Activated effector memory CD4-positive, alpha-beta T cell treated with Interleukin-2 at 50 U/mL for 16 hours (primary cell): Measurements from ENCODE around the gene CCDC3.

Experiments
- DNase-seq: peaks from one replicate; pipeline ENCODE4 v3.0.0-alpha.2; 2020

CCDC3 gene

DNA sequence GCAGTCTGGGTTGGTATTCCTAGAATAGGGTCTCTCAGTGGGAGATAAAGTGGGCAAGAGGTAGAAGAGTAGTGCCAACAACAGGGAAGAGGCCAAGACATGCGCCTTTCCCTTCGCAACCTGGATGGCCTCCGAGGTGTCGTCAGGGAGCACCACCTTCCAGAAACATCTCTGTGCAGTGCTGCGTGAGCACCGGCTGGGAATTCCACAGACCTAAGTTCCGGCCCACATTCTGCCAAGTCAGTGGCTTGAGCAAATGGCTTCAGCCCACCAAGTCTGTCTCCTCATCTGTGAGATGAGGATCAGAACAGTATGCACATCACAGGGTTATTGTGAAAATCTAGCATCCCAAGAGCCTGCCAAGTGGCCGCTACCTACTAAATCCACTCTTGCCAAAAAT is 40.6 kb downstream of the CCDC3 start:
- no peak for DNase-seq

DNA sequence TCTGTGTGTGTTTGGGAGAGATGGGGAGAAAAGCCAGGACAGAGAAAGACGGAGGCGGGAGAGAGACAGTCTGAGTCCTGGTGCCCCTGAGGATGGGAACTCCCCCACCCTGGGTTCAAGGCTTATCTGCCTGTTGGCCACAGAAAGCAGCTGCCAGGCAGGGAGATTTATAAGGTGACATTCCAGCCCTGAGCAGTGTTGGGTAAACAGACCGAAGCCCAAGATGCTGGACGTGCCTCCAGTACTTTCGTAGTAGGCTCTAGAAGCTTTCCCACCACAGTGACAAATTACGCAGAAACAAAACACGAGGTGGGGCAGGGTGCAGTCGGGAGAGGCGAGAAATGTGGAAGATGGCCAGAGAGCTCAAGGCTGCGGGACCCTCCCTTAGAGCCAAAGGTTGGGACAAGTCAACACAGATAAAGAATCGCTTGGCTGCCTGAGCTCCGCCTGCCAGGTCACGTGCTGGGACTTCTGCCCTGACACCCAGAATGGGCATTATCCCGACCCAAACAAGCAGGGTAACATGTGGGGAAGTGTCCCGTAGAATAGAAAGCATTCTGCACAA is 41.1 kb downstream of the CCDC3 start:
- DNase-seq, result no peak

DNA sequence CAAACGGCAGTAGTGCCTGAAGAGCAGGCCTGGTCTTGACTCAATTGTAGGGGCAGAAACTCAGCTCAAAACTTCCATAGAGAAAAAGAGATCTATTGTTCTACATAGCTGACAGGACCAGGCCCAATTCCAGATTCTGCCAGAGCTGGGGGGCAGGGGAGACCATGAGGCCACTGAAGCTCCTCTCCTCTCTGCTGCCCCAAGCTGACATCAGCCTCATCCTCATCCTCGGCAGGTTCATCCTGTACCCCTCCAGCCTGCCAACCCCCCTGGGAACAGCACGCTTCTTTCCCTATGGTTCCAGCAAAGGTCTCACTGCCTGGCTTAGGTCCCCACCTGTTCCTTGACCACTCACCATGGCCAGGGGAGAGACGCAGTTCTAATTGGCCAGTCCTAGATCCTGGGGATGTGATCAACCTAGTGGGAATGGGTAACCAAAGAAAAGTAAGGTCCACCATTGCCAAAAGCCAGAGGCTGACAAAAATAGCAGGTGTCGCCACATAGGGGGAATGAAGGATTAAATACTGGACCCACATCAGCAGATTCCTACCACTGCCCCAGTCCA is 42.9 kb downstream of the CCDC3 start:
- DNase-seq, result no peak

DNA sequence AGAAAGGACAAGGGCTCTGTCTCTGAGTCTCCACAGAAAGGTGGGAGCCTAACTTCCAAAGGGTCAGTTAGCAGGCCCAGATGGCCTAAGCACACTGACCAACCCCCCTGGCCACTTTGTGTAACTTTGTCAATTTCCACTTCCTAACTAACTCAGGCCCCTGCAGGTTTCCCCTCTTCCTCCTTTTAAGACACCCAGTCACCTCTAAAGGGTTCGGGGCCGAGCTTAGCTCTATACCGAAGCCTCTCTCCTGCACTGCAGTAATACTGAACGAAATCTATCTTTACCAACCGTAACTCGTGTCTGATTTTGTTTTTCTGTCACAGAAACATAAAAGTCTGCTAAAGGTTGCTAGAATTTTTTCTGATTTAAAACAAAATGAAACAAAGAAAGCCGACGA is 44.4 kb downstream of the CCDC3 start:
- DNase-seq, result no peak

DNA sequence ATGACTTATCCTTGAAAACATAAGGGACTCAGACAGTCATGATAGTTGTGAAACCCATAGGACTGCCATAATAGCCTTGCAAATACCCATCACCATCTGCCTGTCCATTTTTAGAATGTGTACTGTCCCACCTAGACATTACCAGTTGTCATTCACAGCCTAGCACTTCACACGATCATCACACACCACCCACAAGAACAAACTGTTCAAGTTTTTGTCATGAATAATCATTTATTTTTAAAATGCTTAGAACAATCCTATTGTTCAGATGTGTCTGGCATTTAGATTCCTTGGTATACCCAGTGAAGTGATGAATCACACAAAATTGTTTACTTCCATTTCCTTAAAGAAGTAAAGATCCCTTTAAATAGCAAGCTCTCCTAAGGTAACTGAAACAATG is 46.6 kb downstream of the CCDC3 start:
- no peak for DNase-seq

DNA sequence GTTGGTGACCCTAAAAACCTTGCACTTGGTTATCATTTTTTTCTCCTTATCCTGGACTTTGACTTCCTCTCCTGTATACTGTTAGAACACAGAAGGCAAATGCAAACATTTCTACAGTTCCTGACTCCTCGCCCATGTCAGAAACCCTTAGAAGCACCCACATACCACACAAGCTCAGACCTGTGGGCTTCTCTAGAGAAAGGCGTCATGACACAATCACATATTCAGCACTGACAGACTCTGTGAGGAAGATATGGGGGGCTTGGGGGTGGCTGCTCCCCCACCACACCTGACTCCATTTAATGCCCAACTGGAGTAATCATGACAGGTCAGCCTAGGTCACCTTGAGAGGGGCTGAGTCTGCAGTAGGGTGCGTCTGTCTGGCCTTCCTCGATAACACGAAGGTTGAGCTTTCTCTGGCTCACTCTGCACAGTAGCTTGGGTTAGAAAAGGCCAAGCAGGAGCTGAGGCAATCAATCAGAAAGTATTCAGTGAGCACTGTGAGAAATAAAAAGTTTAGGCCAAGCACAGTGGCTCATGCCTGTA is 50.9 kb downstream of the CCDC3 start:
- DNase-seq, result no peak

DNA sequence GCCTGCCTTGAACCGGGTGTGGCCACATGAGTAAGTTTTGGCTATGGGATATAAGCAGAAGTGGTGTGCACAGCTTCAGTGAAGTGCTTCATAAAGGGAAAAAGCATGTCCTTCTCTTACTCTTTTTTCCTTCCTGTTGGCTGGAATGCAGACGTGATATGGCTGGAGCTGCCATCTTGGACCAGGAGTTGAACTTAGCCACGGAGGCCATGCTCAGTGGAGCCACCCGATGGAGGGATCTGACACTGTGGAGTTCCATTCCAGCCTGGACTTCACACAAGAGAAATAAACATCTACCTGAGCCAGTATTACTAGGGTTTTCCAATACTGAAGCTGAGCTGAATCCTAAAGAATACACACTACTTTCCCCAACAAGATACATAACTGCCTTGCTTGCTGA is 52.3 kb downstream of the CCDC3 start:
- no peak for DNase-seq

DNA sequence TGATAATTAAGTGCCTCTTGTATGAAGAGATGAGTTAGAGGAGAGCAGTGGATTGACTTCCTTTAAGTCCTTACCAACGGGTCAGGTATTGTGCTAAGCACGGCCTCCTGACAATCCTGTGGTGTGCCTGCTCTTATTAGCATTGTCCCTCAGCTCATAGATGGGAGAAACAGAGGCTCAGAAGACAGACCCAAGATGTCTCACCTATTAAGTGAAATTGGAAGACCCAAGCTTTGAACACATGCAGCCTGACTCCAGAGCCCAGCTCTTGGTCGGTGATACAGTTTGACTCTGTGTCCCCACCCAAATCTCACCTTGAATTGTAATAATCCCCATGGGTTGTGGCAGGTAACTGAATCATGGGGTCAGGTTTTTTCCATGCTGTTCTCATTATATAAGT is 53.8 kb downstream of the CCDC3 start:
- DNase-seq, result no peak

DNA sequence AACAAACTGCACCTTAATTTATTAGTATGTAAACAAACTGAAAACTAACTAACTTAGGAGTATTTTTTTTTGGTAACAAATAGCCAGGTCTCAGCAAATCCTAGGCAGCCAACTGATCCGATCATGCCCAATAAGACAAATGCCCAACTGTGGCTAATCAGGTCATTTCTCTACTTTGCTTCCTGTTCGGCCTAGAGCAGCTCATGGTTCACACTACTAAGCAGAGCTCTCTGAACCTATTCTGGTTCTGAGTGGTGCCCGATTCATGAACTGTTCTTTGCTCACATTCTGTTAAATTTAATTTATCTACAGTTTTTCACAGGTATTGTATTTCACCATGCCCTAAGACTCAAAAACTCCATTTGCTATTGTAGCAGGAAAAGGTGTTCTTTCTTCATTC is 55.1 kb downstream of the CCDC3 start:
- no peak for DNase-seq

DNA sequence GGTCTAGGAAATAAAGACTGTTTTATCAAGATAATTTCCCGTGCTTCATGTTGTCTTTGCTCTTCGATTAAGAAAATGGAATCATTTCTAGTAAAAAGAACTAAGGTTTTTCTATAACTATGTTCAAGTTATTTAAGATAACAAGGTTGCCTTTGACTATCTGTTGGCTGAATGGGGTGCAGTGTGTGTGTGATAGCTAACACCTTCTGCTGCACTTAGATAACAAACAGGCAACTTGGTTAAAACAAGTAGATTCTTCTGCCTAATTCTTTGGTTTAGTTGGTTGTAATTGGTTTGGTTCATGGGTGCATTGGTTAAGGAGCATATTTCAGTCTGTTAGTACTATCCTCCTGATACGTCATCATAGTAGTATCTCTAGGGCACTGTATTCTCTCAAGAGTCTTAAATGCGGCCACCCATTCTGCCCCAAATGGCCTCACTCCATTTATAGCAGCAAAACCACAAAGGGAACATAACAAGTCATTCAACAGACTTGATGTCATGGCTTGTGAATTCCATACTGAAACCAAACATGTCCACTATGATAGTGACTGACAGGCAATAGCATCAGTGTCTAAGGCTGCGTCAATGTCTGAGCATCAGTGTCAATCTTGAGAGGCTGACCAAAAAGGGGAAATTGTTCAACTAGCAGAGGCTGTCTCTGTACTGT is 55.7 kb downstream of the CCDC3 start:
- no peak for DNase-seq

DNA sequence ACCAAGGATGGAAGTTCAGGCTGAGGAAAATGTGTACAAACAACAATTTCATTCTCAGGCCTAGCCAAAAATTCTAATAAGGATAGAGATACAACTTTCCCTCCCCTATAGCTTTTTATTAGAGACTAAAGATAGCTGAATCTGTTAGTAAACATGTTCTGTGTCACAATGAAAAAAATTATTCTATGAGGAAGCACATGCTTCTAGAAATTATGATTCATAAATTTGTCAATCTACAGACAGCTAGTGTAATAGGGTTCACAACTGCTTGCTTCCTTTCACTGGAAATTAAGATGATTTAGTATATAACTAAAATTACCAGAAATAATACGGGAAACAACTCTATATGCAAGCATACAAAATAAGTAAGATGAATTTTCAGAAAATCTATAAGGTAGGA is 56.6 kb downstream of the CCDC3 start:
- DNase-seq, result no peak

DNA sequence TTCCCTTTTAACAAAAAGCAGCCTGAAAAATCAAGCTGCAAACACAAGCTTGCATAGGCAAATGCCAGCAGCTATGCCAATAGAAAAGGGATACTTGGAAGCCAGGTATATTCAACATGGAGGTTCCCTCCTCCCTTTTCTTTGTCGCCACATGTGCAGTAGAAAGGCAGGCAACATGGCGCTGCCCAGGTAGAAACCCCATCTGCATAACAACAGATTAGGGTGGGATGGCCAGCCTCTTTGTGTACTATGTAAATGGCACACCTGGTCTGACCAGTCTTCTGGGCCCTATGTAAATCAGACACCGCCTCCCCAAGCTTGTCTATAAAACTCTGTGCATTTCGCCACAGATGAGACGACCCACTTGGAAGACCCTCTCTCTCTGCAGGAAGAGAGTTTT is 58.1 kb downstream of the CCDC3 start:
- DNase-seq, result no peak

DNA sequence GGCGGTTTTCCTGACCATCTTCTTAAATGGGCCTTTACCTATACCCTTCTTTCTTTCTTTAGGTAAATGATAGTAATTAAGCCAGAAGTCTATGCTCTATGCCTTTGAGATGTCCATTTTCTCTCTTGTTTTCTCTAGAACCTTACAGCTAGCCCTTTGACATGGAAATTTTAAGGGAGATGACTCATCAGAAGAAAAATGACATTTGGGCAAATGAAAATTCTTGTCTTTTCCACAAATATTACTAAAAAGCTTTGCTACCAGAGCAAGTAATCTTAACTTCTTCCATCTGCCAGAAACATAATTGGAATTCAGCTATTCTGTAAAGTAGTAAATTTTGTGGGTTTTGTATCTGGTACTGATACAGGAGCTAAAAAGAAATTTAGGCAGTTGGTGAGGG is 59.5 kb downstream of the CCDC3 start:
- no peak for DNase-seq

DNA sequence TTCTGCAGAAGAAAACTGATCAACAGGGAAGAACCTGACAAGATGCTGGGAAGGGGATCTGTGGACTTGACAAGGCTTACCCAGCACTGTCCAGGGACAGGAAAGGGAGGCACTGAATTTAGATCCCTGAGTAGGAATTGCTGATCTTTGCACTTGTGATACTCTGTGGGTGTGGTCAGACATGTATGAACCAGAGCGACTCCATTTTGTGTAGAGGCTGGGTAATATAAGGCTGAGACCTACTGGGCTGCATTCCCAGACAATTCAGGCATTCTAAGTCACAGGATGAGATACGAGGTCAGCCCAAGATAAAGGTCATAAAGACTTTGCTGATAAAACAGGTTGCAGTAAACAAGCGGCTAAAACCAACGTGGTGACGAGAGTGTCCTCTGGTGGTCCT is 60.7 kb downstream of the CCDC3 start:
- DNase-seq, result no peak

DNA sequence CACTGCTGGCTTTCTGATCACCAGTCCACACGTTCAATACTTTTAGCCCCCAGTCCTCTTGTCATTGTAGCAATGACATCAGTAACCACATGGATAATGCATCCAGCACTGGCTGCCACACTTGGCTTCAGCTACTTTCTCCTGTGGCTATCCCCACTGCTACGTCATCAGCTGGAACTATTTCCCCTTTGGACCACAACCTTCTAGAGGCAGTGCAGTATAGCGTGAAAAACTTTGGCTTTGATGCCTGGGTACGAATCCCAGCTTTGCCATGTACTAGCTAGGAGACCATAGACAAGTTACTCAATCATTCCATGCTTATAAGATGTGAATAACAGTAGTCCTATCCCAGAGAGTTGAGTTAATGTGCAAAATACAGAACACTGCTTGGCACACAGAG is 63.2 kb downstream of the CCDC3 start:
- DNase-seq, result no peak

DNA sequence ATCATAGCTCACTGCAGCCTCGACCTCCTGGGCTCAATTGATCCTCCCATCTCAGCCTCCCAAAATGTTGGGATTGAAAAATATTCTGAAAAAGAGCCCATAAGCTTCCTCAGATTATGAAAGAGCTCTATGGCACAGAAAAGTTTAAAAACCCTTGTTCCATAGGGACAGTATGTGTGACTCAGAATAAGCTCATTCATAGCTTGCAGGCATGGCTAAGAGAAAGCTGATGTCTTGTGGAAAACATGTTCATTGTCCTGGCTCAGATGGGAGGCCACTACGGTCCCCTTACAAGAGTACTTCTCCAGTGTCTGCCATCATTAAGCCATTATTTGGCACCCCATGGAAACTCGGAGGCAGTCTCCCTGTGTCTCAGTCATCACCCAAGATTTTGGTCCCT is 64.0 kb downstream of the CCDC3 start:
- no peak for DNase-seq

DNA sequence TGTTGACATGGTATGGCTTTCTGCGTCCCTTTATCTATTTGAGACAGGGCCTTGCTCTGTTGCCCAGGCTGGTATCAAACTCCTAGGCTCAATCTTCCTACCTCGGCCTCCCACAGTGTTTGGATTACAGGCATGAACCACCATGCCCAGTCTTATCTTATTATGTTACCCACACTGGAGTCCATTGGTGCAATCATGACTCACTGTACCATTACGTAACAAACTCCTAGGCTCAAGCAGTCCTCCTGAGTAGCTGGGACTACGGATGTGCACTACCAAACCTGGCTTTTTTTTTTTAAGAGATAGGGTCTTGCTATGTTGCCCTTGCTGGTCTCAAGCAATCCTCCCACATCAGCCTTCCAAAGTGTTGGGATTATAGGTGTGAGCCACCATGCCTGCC is 66.7 kb downstream of the CCDC3 start:
- no peak for DNase-seq

DNA sequence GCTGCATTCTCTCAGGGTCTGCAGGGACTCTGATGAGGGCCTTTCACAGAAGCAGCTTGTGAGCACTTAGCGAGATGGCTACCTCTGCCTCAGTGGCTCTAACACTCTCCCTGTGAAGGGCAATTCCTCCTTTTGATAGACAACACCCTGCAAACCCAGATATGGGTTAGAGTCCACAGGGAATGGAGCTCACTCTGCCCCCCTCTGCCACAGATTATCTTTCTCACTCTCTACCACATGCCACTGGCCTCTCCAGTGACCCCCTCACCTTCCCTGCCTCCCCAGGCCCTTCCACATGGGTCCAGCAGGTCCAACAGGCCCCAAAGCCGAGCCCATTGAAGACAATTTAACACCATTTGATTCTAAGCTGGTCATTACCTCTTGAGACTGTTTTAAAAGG is 72.1 kb downstream of the CCDC3 start:
- DNase-seq, result no peak

DNA sequence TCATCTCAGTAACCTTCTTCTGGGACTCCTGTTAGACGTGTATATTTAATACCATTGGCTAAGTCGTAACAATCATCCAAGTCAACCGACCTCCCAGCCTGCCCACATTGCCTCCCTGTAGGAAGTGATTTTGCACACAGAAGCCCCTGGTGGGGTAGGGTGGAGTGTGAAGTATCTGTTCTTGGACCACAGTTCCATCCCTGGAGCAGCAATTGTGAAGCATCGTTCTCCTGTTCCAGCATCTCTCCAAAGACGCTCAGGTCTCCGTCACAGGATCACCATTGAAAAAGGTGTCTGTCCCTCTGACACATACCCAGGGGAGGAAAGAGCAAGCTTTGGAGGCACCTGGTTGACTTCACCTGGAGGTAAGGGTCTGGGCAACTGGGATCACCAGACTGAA is 72.9 kb downstream of the CCDC3 start:
- no peak for DNase-seq

DNA sequence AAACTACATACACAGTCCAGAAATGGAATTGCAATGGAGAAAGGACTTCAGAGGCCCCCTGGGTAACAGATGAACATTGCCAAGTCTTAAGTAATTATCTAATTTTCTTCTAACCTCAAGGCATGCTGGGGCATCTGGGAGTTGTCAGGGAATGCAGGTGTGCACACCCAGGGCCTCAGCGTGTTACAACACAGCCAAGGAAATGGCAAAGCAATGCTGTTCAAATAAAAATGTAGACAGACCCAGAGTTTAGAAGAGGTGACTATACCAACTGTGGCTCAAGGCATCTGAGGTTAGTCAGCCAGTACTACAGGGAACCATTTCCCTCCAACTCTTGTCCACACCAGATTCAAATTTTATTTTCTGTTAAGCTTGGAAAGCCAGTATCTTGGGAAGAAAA is 73.6 kb downstream of the CCDC3 start:
- DNase-seq, result no peak

DNA sequence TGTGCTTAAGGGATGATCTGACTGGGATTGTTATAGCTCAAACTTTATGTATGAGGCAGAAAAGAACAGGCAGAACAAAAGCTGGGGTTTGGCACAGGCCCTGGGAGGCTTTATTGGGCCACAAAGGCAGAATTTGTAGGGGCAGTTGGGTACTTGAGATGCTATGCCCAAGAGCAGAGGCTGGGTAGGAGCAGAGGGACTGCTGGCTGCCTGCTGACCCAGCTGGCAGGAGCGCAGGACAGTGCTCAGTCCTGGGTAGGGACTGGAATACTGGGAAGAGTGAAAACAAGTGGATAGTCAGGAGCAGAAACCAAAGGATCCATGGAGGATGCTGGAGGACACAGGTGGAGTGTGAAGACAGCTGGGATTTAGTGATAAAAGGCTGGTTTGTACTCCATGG is 75.7 kb downstream of the CCDC3 start:
- DNase-seq, result no peak

DNA sequence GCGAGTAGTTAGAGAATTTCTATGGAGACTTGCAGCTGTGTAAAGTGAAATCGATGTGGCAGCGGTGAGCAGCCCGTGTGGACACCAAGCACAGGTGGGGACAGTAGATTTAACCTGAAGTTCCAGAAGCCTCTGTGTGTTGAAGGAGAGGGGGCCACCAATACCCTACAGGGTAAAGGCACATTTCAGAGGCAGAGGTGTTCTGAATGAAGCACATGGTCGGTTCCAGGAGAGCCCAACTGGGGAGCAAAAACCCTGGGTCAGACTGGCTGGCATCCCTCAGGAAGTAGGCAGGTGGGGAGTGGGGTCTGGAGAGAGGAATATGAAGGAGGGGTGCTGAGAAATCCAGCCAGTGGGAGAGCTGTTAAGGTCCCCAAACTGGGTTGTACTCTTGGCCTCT is 76.6 kb downstream of the CCDC3 start:
- DNase-seq, result no peak

DNA sequence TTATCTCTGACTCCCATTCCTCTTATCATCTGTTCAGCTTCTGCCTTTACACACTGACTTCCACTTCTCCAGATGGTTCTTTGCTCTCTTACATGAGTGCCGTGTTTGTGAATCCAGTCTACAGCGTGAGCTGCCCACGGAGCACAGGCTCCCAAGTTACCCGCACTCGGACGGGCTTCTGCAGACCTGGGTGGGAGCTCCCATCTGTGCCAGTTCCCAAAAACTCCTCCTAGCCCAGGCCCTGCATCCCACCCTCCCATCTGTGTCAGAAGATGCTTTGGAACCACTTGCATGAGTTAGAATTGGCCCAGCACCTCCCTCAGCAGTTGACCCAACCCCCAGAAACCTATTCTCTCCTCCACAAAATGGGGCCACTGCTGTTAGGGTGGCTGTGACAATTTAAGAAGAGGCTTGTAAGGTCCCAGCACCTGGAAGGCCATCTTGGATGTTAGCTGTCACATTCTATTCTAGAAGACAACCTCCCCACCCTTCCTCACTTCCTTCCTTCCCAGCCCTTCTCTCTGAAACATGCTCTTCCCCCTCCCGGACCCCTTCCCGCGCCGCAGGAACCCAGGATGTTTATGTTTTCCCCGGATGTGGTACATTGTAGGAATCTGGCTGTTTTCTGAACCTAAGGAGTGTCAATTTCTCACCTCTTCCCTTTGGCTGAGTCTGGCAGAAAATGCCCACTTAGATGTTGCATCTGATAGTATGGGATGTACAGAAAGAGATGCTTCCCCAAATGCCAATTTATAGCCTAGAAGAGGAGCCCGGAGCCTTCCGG is 79.2 kb downstream of the CCDC3 start:
- no peak for DNase-seq

DNA sequence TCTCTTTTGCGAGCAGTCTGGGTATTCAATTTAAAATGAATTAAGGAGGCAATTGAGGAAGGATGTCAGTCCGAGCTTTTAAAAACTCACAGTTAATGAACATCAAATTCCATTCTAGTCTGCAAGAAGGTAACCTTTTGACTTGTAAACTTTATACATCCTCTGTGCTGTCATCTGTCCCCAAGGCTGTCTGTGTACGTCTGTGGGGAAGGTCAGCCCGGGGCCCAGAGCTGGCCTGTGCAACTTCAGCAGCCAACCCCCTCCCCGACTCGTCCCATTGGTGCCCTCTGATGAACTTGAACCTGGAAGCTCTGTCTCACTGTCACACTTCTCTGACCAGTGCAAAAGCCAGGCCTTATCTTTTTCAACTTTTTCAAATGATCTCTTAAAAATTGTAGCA is 80.3 kb downstream of the CCDC3 start:
- DNase-seq, result no peak
